ENCODE results near the gene NAP1L4.

GRCh38 chr11:2981130-2981529 lies 11.0 kb downstream of the NAP1L4 start:
- TF ChIP-seq CTCF (IDR thresholded peaks at IDR 0.05) (no peak), POLR2A (IDR thresholded peaks at IDR 0.05) (no peak), EP300 (IDR thresholded peaks at IDR 0.05) (no peak)
